K562 (cell line): ENCODE measurements around the gene LIN28B.

Source experiments
- BRCA1 ChIP-seq, 2 experiments: fragments of 450-650 bp in 1 of 2; sonication (generic) in 1 of 2; formaldehyde crosslinking in 1 of 2; IDR thresholded peaks; 2 replicates each; pipeline versions ENCODE4 v1.5.0 to v1.6.1; 2017 to 2020; ENCODE audit warnings: mild to moderate bottlenecking in 1 of 2, missing genetic modification reagents in 1 of 2
- EP300 ChIP-seq: IDR thresholded peaks from 2 replicates; pipeline ENCODE4 v1.6.1; 2012; ENCODE audit warnings: low read length, improper control_type of control experiment
- EZH2 ChIP-seq: IDR thresholded peaks from 2 replicates; pipeline ENCODE4 v1.6.1; 2012; ENCODE audit warnings: low read depth, mild to moderate bottlenecking, inconsistent platforms, low read length, borderline replicate concordance
- NCOR1 ChIP-seq: fragments of 450-650 bp; IDR thresholded peaks from 2 replicates; pipeline ENCODE4 v1.6.1; 2016; ENCODE audit warnings: mild to moderate bottlenecking, moderate library complexity
- NONO ChIP-seq, 2 experiments: fragments of 200-400 bp in 1 of 2; fragments of 450-650 bp in 1 of 2; formaldehyde crosslinking in 1 of 2; IDR thresholded peaks; 2 replicates each; pipeline ENCODE4 v1.6.1; 2017; ENCODE audit warnings: low read depth in 2 of 2, mild to moderate bottlenecking in 2 of 2, moderate library complexity in 2 of 2, low read length in 1 of 2
- SP1 ChIP-seq: sonication (generic); formaldehyde crosslinking; IDR thresholded peaks from 2 replicates; pipeline ENCODE4 v1.8.1; 2022; ENCODE audit warnings: mild to moderate bottlenecking, missing genetic modification reagents
- TEAD1 ChIP-seq, 2 experiments: fragments of 450-650 bp in 1 of 2; sonication (generic) in 1 of 2; formaldehyde crosslinking; IDR thresholded peaks; 2 replicates each; pipeline versions ENCODE4 v1.4.0 to v1.8.0; 2020 to 2022; ENCODE audit warnings: mild to moderate bottlenecking in 2 of 2, missing genetic modification reagents in 1 of 2
- TEAD4 ChIP-seq, 2 experiments: sonication (generic) in 1 of 2; formaldehyde crosslinking in 1 of 2; IDR thresholded peaks; 2 replicates each; pipeline versions ENCODE4 v1.6.1 to v1.8.0; 2012 to 2022; ENCODE audit warnings: borderline replicate concordance in 1 of 2, inconsistent platforms in 1 of 2, low read length in 1 of 2, mild to moderate bottlenecking in 1 of 2, missing genetic modification reagents in 1 of 2
- ZNF518B ChIP-seq: fragments of 250-450 bp; sonication (Bioruptor Pico); IDR thresholded peaks from 2 replicates; pipeline ENCODE4 v1.5.0; 2021; ENCODE audit warnings: mild to moderate bottlenecking, moderate library complexity
- TF ChIP-seq, protein P1 (sequence below), 3 experiments: IDR thresholded peaks in 2 of 3; conservative IDR thresholded peaks in 1 of 3; 2 replicates each; pipeline ENCODE4 v1.5.1; 2011 to 2012; ENCODE audit warnings: low read length in 3 of 3, mild to moderate bottlenecking in 3 of 3, control low read depth in 2 of 3, improper control_type of control experiment in 1 of 3, inconsistent platforms in 1 of 3, low read depth in 1 of 3, mixed read lengths in 1 of 3, moderate library complexity in 1 of 3; ENCODE audit not compliant: insufficient read depth in 2 of 3
- TF ChIP-seq, protein P2 (sequence below): sonication (generic); formaldehyde crosslinking; IDR thresholded peaks from 2 replicates; pipeline ENCODE4 v1.8.0; 2022; ENCODE audit warnings: mild to moderate bottlenecking, missing genetic modification reagents
- TF ChIP-seq, protein P3 (sequence below), 2 experiments: fragments of 450-650 bp in 1 of 2; sonication (generic) in 1 of 2; formaldehyde crosslinking in 1 of 2; IDR thresholded peaks in 1 of 2; conservative IDR thresholded peaks in 1 of 2; 2 replicates each; pipeline versions ENCODE4 v1.6.1 to v1.8.1; 2016 to 2023; ENCODE audit warnings: mild to moderate bottlenecking in 2 of 2, moderate library complexity in 2 of 2, inconsistent platforms in 1 of 2, missing genetic modification reagents in 1 of 2

GRCh38 chr6:105121981-105122380, 165.1 kb downstream of the LIN28B start:
- TF ChIP-seq SP1 (CRISPR knock-in tag) (no peak), NCOR1 (no peak), EP300 (no peak), ZNF518B (no peak), EZH2 (no peak), TEAD1 (CRISPR knock-in tag; IDR thresholded peaks at IDR 0.05) (no peak), TEAD4 (IDR thresholded peaks at IDR 0.05; ENCODE audit: low read length) (no peak), TEAD4 (CRISPR knock-in tag; IDR thresholded peaks at IDR 0.05; ENCODE audit: borderline replicate concordance) (no peak), NONO (IDR thresholded peaks at IDR 0.05; ENCODE audit: low read depth in 2 of 2, low read length in 1 of 2) (no peak), BRCA1 (IDR thresholded peaks at IDR 0.05) (no peak), BRCA1 (CRISPR knock-in tag; IDR thresholded peaks at IDR 0.05) (no peak)
- TF ChIP-seq, protein P1, sequence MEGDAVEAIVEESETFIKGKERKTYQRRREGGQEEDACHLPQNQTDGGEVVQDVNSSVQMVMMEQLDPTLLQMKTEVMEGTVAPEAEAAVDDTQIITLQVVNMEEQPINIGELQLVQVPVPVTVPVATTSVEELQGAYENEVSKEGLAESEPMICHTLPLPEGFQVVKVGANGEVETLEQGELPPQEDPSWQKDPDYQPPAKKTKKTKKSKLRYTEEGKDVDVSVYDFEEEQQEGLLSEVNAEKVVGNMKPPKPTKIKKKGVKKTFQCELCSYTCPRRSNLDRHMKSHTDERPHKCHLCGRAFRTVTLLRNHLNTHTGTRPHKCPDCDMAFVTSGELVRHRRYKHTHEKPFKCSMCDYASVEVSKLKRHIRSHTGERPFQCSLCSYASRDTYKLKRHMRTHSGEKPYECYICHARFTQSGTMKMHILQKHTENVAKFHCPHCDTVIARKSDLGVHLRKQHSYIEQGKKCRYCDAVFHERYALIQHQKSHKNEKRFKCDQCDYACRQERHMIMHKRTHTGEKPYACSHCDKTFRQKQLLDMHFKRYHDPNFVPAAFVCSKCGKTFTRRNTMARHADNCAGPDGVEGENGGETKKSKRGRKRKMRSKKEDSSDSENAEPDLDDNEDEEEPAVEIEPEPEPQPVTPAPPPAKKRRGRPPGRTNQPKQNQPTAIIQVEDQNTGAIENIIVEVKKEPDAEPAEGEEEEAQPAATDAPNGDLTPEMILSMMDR (IDR thresholded peaks at IDR 0.05 in 2 of 3, conservative IDR thresholded peaks at IDR 0.05 in 1 of 3; ENCODE audit: insufficient read depth in 2 of 3, low read depth in 1 of 3, low read length in 3 of 3): no peak
- TF ChIP-seq, protein P2, sequence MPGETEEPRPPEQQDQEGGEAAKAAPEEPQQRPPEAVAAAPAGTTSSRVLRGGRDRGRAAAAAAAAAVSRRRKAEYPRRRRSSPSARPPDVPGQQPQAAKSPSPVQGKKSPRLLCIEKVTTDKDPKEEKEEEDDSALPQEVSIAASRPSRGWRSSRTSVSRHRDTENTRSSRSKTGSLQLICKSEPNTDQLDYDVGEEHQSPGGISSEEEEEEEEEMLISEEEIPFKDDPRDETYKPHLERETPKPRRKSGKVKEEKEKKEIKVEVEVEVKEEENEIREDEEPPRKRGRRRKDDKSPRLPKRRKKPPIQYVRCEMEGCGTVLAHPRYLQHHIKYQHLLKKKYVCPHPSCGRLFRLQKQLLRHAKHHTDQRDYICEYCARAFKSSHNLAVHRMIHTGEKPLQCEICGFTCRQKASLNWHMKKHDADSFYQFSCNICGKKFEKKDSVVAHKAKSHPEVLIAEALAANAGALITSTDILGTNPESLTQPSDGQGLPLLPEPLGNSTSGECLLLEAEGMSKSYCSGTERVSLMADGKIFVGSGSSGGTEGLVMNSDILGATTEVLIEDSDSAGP (CRISPR knock-in tag): no peak
- TF ChIP-seq, protein P3, sequence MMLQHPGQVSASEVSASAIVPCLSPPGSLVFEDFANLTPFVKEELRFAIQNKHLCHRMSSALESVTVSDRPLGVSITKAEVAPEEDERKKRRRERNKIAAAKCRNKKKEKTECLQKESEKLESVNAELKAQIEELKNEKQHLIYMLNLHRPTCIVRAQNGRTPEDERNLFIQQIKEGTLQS (IDR thresholded peaks at IDR 0.05): no peak
- TF ChIP-seq, protein P3 (CRISPR knock-in tag; conservative IDR thresholded peaks at IDR 0.05): no peak
